Measurements from ENCODE around the gene NUDT22.

- no peak for TF ChIP-seq CEBPB (IDR thresholded peaks at IDR 0.05)
- no peak for TF ChIP-seq EP300 (IDR thresholded peaks at IDR 0.05; ENCODE audit: borderline replicate concordance)
- TF ChIP-seq YY1 (IDR thresholded peaks at IDR 0.05; ENCODE audit: low read depth), result no peak
- TF ChIP-seq FOXM1 (IDR thresholded peaks at IDR 0.05; ENCODE audit: borderline replicate concordance, low read depth), result no peak
- TF ChIP-seq MAX (IDR thresholded peaks at IDR 0.05), result no peak
- TF ChIP-seq RAD21 (IDR thresholded peaks at IDR 0.05; ENCODE audit: low read depth), result no peak
Measured at GRCh38 chr11:64266339-64266738, 40.3 kb downstream of the NUDT22 start.
